ENCODE results near the gene HS1BP3. TPM values are rescaled to one million over a fixed set of nuclear protein-coding genes. Genes with fewer than 3 reads are reported as not detected.

HS1BP3 gene
- total and polyA plus RNA-seq, 2 of the 13 experiments (the other 11 are each of a cell fraction or from before 2014, with no cell fraction given), result 15.2 to 22.0 TPM

- H3K27me3 ChIP-seq (ENCODE audit: control insufficient read depth in 1 of 2, insufficient read depth in 2 of 2, low read length in 2 of 2), result no peaks in the 10 kb centered on the region; a peak in 1 of 5 replicates
- TF ChIP-seq, protein P1, sequence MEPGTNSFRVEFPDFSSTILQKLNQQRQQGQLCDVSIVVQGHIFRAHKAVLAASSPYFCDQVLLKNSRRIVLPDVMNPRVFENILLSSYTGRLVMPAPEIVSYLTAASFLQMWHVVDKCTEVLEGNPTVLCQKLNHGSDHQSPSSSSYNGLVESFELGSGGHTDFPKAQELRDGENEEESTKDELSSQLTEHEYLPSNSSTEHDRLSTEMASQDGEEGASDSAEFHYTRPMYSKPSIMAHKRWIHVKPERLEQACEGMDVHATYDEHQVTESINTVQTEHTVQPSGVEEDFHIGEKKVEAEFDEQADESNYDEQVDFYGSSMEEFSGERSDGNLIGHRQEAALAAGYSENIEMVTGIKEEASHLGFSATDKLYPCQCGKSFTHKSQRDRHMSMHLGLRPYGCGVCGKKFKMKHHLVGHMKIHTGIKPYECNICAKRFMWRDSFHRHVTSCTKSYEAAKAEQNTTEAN (CRISPR knock-in tag; conservative IDR thresholded peaks at IDR 0.05), result no peak
- TF ChIP-seq, protein P2, sequence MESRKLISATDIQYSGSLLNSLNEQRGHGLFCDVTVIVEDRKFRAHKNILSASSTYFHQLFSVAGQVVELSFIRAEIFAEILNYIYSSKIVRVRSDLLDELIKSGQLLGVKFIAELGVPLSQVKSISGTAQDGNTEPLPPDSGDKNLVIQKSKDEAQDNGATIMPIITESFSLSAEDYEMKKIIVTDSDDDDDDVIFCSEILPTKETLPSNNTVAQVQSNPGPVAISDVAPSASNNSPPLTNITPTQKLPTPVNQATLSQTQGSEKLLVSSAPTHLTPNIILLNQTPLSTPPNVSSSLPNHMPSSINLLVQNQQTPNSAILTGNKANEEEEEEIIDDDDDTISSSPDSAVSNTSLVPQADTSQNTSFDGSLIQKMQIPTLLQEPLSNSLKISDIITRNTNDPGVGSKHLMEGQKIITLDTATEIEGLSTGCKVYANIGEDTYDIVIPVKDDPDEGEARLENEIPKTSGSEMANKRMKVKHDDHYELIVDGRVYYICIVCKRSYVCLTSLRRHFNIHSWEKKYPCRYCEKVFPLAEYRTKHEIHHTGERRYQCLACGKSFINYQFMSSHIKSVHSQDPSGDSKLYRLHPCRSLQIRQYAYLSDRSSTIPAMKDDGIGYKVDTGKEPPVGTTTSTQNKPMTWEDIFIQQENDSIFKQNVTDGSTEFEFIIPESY (CRISPR knock-in tag; IDR thresholded peaks at IDR 0.05), result no peak
- no peak for TF ChIP-seq MED13 (CRISPR knock-in tag; IDR thresholded peaks at IDR 0.05)
- TF ChIP-seq DDIT3 (CRISPR knock-in tag; IDR thresholded peaks at IDR 0.05), result no peak
- TF ChIP-seq RAD21 (CRISPR knock-in tag; IDR thresholded peaks at IDR 0.05), result no peak
- no peak for TF ChIP-seq RAD51 (IDR thresholded peaks at IDR 0.05; ENCODE audit: borderline replicate concordance)
- no peak for TF ChIP-seq KDM5B (CRISPR knock-in tag; IDR thresholded peaks at IDR 0.05; ENCODE audit: borderline replicate concordance)
- TF ChIP-seq ZNF292 (CRISPR knock-in tag; IDR thresholded peaks at IDR 0.05; ENCODE audit: borderline replicate concordance, low read depth), result no peak
- no peak for TF ChIP-seq ZNF703 (CRISPR knock-in tag; IDR thresholded peaks at IDR 0.05; ENCODE audit: borderline replicate concordance)
- no peak for TF ChIP-seq ARID4A (CRISPR knock-in tag; IDR thresholded peaks at IDR 0.05; ENCODE audit: borderline replicate concordance)
- no peak overlapping the region for H3K9ac ChIP-seq (ENCODE audit: insufficient read depth, low read depth, low read length)
- no peaks in the 10 kb centered on the region for H4K20me1 ChIP-seq (ENCODE audit: insufficient read depth, low read length)
- no TSS peak for BruUV-seq (replicated peaks)
- peaks cover 4 to 10% of the 10 kb centered on the region in 2 experiments; a peak in 2 of 5 replicates for H3K36me3 ChIP-seq (replicated peaks in 1 of 2; ENCODE audit: control insufficient read depth in 1 of 2, insufficient read depth in 2 of 2, low read length in 2 of 2)
- no peaks in the 10 kb centered on the region for H3K9me3 ChIP-seq (ENCODE audit: low read length)
- no peak for DNase-seq (ENCODE audit: low spot score)
- H3K79me2 ChIP-seq (ENCODE audit: insufficient read depth, low read length), result peaks cover 9% of the 10 kb centered on the region
- H3K4me2 ChIP-seq (ENCODE audit: low read depth, low read length), result no peak overlapping the region
- no peak for FAIRE-seq
- peaks cover 41% of the 10 kb centered on the region for H3K4me1 ChIP-seq (ENCODE audit: insufficient read depth, low read length)
- intact Hi-C loops (cut with micrococcal nuclease; ENCODE audit: unreplicated experiment) (no loop called here), in situ Hi-C loops (cut with HindIII; ENCODE audit: extremely low pct_ligation_motif_present, low pct_unique_long_range_greater_than_20kb) (no loop called here)
- ChIA-PET CTCF (ENCODE audit: low intra/inter-chr PET ratio, low total read pairs) (no interaction called here), POLR2A (interaction anchor here (2.2 to 5.9 kb wide), 2 partner anchors 12 to 200 kb away, joined by 8 to 51 read pairs; partner anchors contain the start of gene RHOB)
- H2AFZ ChIP-seq (ENCODE audit: low read length), result no peak overlapping the region
- no peak overlapping the region for H3K27ac ChIP-seq (ENCODE audit: extremely low read length, insufficient read depth, low read length)
- H3K4me3 ChIP-seq (replicated peaks in 1 of 3; ENCODE audit: insufficient read depth in 1 of 3, low read depth in 2 of 3, low read length in 3 of 3), result no peak overlapping the region
- 88% methylated on average over 3 of the region's 3 CpGs for WGBS (ENCODE audit: low lambda C conversion rate)
- no peak for ATAC-seq
These were observed 3.7 kb downstream of the HS1BP3 start for GRCh38 chr2:20647211-20647610.

Data from HepG2 (cell line).